Raji (cell line): Measurements from ENCODE around the gene VSTM4.

Experiments used
- POLR2A ChIP-seq: IDR thresholded peaks from 2 replicates; pipeline ENCODE4 v1.6.1; 2011; ENCODE audit warnings: low read depth, low read length, control low read depth; ENCODE audit not compliant: insufficient read depth

Gene VSTM4

DNA sequence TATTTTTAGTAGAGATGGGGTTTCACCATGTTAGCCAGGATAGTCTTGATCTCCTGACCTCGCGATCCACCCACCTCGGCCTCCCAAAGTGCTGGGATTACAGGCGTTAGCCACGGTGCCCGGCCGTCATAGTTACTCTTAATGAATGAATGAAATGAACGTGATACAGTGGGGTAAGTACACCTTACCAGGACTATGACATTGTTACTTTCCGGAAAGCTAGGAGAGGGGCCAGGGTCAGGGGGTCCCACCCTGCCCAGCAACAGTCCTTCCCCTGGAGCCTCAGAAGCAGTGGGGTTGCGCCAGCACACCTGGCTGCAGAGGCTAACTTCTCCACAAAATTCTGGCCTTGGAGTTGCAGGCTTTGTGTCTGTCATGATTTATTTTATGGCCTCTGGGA, 21.4 kb downstream of the VSTM4 start:
- TF ChIP-seq POLR2A: no peak

DNA sequence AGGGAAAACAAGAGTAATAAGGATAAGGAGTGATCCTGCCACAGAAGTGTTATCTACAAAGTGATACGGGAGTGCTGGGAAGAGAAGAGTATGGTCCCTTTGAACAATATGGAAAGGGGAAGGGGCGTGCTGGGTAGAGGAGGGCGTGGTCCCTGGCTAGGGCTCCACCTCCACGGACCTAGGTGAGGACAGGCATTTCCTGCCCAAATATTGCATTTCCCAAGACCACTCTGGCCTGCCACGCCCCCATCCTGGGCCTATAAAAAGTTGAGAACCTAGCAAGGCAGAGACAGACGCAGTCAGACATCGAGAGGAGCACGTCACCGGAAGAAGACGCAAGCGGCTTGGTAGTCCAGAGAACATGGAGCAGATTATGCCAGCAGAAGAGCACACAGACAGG, 22.8 kb downstream of the VSTM4 start:
- no peak for TF ChIP-seq POLR2A

DNA sequence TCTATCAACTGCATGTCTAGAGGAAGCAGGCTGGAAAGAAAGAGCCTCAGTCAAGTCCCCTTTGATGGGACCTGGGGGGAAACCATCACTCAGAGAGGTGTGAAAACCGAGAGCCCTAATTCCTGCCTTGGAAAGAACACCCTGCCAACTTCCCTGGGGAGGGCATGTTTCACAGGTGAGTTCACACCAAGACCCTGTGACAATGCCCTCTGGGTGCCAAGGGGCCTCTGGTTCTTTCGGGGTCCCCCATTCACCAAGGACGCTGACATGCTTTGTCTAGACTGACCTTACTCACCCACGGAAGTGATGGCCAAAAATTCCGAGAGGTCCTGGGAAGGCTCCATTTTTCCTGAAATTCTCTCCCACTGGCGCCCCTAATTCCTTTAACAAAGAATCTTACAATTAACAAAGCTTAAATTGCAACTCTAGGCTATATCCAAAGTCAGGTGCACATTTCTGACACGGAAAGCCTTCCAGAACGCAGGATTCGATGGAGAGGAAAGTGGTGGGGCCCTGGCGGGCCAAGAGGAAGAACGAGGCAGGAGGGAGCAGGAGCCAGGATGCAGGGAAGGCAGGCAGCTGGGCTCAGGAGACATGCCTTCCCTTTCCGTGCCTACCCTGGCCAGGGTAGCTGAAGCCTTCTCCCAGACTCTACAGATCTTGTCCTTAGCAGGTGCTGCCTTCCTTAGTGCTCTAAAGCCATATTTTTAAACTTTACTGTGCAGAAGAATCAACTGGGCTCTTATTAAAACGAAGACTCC, 23.7 kb downstream of the VSTM4 start:
- TF ChIP-seq POLR2A: no peak

DNA sequence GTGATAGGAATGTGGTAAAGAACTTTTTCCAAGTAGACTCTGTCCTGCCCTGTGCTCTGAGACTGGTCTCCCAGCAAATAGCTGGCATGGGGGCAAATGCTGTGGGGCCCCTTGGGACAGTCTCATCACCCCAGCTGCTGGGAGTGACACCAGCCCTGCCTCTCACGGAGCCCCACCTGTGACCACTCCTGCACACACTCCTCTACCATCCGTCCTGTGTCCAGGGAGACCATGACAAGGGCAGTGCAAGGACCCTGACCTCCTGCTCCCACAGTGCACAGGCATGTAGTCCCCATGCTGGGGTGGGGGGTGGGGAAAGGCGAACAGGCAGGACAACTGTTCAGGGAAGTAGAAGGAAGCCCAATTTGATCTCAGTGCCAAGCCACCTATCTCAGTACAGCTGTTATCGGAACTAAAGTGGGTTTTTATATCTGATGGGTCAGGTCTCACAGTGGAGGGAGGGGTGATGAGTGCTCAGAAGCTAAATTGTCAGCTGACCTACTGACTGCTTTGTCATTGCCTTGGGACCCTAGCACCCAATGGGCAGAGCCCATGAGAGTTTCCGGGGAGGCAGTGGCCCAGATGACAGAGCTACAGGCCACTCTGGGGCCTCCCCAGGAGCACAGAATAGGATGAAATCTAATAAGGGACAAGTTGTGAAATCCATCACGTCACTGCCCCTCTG, 24.5 kb downstream of the VSTM4 start:
- no peak for TF ChIP-seq POLR2A

DNA sequence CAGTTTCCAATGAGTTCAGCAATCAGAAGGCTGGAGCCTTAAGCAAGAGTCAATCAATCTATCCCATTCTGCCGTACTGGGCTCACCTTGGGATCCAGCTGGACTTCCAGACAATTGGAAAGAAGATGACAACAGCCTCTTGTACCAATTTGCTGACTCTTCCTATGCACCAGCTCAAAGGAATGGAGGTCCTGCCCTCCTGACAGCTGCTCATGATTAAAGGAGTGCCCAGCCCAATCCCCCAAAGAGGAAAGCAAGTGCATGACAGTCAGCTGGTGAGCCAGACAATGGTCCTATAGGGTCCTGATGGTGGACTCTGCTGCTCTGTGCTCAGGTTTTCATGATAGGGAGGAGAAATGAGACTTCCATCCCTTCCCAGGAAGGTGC, 25.1 kb downstream of the VSTM4 start:
- no peak for TF ChIP-seq POLR2A

DNA sequence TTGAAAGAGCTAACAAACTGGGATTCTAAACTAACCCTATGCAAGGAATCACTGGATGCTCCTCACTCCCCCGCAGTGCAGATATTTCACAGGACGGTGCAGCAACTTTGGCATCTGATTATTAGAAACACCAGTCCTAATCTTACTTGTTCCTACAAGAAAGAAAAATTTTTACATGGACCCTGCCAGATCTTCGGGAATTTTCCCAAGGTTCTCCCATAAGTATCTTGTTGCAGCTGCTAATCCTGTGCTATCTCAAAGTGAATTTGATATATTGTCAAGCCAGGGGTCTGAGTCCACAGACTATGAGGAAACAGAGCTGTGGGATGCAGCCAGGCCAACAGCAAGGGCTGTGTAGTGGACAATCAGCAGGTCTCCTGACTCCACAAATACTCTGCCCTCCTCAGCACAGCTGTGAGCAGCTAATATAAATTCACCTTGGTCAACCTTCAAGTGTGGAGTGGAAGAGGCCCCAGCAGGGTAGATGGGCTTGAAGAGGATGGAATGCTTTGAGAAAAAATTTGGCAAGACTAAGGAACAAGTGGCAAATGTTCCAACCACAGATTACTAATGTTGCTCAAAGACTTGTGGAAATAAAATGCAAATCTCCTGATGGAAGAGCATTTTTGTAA, 25.6 kb downstream of the VSTM4 start:
- no peak for TF ChIP-seq POLR2A

DNA sequence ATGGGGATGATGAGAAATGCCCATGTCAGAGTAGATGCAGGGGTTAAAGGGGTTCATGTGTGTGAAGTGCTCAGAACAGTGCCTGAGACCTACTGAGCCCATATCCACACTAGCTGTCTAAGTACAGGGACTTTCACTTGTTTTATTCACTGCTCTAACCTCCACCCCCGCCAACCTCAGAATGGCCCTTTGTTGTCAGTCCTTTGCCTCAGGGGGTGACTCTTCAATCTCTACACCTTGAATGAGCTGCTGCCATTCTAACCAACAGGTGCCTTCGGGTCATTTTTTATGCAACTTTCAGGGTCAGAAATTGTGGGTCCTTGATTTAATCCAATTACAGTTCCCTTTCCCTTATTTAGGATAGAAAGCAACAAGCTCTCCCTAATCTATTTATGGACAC, 26.2 kb downstream of the VSTM4 start:
- TF ChIP-seq POLR2A: no peak

DNA sequence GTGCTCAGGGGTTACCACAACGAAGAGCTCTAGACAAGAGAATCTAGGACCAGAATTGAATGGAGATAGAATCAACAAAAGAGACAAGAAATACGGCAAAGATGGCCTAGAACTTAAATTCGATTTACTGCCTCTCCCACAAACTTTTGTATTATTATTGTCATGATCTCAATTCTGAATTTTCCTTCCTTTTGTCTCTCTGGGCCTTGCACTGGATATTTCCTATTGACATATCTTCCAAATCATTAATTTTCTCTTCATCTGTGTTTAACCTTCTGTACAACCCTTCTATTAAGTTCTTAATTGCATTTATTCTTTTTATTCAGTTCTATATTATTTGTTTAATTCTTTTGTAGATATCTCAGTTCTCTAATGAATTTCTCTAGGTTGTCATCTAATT, 28.4 kb downstream of the VSTM4 start:
- no peak for TF ChIP-seq POLR2A

GRCh38 chr10:49083261-49083660, 32.1 kb downstream of the VSTM4 start:
- no peak for TF ChIP-seq POLR2A

- no peak for TF ChIP-seq POLR2A
These were observed 32.6 kb downstream of the VSTM4 start for GRCh38 chr10:49082766-49083165.

DNA sequence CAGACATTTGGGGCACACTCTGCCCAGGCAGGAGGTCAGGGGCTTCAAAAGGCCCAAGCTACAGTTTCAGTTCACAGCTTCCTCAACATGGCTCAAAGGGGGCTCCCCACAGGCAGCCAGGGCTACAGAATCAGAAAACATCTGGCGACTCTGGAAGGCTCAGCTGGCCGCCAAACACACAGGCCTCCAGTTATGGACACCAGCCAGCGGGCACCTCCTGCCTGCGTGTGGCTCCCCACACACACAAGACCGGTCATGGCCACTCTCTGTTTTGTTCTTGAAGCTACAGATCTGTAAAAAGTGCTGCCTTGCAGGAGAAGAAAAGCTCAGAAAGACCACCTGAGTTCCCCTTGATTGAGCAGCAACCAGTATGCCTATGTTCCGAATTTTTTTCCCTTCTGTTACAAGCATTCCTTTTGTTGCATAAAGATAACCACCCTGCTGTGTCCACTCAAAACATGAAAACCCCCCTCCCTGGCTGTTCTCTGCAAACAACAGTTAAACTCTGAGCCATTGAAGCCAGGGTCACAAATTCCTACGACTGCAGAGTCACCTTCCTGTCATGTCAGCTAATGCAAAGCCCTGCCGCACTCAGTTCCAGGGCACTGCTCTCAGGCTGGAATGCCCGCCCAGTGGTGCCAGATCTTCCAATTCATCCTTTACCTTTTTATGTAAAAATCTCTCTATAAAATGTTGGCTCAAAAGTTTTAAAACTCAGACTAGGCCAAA, 33.6 kb downstream of the VSTM4 start:
- TF ChIP-seq POLR2A: no peak

- TF ChIP-seq POLR2A: no peak
These were observed 34.4 kb downstream of the VSTM4 start for GRCh38 chr10:49080965-49081364.

DNA sequence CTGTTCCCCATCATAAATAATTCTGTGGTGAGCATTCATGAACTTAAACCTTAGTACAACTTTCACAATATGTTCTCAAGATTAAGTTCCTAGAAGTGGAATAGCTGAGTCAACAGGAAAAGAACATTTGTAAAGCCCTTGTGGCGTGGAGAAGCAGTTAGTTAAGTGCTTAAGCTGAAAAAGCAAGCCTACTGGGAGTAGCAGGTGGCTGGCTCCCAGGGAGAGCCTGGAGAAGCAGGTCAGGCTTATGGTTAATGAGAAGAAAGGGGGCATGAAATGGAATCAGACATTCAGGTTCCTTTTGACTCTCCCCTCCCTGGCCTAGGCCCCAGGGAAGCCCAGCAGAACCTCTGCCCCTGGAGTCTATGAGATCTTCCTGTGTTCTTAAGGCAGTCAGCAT, 35.3 kb downstream of the VSTM4 start:
- no peak for TF ChIP-seq POLR2A

DNA sequence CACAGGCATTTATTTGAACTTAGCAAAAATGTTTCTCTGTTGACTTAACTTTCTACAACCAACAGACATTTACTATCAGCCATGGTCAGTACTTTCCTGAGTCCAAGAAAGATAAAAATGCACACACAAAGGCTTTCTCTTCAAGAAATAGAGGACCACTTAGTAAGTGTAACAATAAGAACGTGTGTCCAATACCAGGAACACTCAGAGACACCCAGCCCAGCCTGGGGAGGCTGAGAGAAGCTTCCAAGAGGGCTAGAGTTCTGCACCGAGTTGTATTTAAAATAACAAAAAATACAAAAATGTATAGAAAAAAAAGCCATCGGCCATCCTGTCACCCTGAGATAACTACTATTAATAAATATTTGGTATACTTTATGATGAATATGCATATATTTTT, 35.8 kb downstream of the VSTM4 start:
- TF ChIP-seq POLR2A: no peak

DNA sequence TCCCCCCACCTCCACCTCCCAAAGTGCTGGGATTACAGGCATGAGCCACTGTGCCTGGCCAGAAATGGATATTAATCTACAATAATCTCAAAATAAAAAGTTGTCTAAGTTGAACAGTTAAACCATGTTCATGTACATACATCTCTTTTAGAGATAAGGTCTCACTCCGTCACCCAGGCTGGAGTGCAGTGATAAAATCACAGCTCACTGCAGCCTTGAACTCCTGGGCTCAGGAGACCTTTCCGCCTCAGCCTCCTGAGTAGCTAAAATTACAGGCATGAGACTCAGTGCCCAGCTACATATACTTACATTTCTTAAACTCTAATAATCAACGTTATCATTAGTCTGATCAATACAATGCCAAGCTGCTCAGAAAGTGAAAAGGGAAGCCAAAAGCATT, 36.2 kb downstream of the VSTM4 start:
- TF ChIP-seq POLR2A: no peak

GRCh38 chr10:49078433-49078832, 36.9 kb downstream of the VSTM4 start:
- no peak for TF ChIP-seq POLR2A
